C4-2B (cell line): ENCODE data around the gene FGD2.
A peak's percentile ranks its signal among the peaks of the same experiment; 100 is the strongest.

ENCODE experiments used
- H3K27ac ChIP-seq: fragments of 450-650 bp; 2 replicates; pipeline ENCODE4 v1.5.1; 2017
- CTCF ChIP-seq: fragments of 450-650 bp; conservative IDR thresholded peaks from 2 replicates; pipeline ENCODE4 v1.5.1; 2017; ENCODE audit warnings: mild to moderate bottlenecking
- ZFX ChIP-seq: fragments of 450-650 bp; IDR thresholded peaks from 2 replicates; pipeline ENCODE4 v1.6.1; 2017

FGD2 gene

GRCh38 chr6:37025621-37026466, 20.4 kb downstream of the FGD2 start:
- no peak overlapping the region for H3K27ac ChIP-seq
- TF ChIP-seq CTCF: no peak
- TF ChIP-seq ZFX: no peak

GRCh38 chr6:37027036-37027720, 21.7 kb downstream of the FGD2 start:
- TF ChIP-seq CTCF (no peak), ZFX (no peak)
- H3K27ac ChIP-seq: no peak overlapping the region

- TF ChIP-seq ZFX (no peak), CTCF (no peak)
- no peak overlapping the region for H3K27ac ChIP-seq
These were observed 22.5 kb downstream of the FGD2 start for GRCh38 chr6:37027811-37028469.

- H3K27ac ChIP-seq: no peak overlapping the region
- peak; percentile 73 for TF ChIP-seq CTCF
- TF ChIP-seq ZFX: no peak
These were observed 24.0 kb downstream of the FGD2 start for GRCh38 chr6:37029249-37029971.

- H3K27ac ChIP-seq: no peak overlapping the region
- no peak for TF ChIP-seq ZFX
- TF ChIP-seq CTCF: no peak
These were observed 25.1 kb downstream of the FGD2 start for GRCh38 chr6:37030599-37030998.

GRCh38 chr6:37032239-37032638, 26.8 kb downstream of the FGD2 start:
- no peak for TF ChIP-seq CTCF
- TF ChIP-seq ZFX: no peak
- no peak overlapping the region for H3K27ac ChIP-seq
